PC-3 (cell line): ENCODE measurements around the gene PTPRH. TPM values are rescaled to one million over a fixed set of nuclear protein-coding genes. Genes with fewer than 3 reads are reported as not detected.
A peak's percentile ranks its signal among the peaks of the same experiment; 100 is the strongest.

Experiments used
- ATAC-seq: fragments of 200-7000 bp; cut with Tn5 transposase; 2 replicates; pipeline ENCODE4 v1.9.1; 2020; ENCODE audit warnings: mild to moderate bottlenecking, moderate library complexity
- BruUV-seq: library from RNA; stranded (reverse); fragments of 400-500 nt; replicated peaks from 2 replicates; lab custom pipeline; 2021; lab: Mats Ljungman, UMichigan
- CTCF ChIA-PET: fragments of 300-600 bp; sonication (Branson Sonifier 250); formaldehyde crosslinking; loops from one replicate; lab custom pipeline; 2022; ENCODE audit warnings: antibody characterized with exemption; lab: Charles Lee
- POLR2A ChIA-PET: fragments of 300-600 bp; sonication (Branson Sonifier 250); formaldehyde crosslinking; loops from one replicate; lab custom pipeline; 2022; ENCODE audit warnings: antibody characterized with exemption; ENCODE audit not compliant: unreplicated experiment; lab: Charles Lee
- DNase-seq: peaks from one replicate; pipeline ENCODE4 v3.0.0-alpha.2; 2015
- H2AFZ ChIP-seq: fragments of 300-600 bp; sonication (generic); 2 replicates; pipeline ENCODE4 v1.6.0; 2016; ENCODE audit warnings: antibody characterized with exemption, low read length
- H3F3A ChIP-seq: fragments of 300-600 bp; sonication (generic); one replicate; pipeline ENCODE4 v1.6.0; 2017; ENCODE audit warnings: antibody characterized with exemption, low read length, control low read depth, mild to moderate bottlenecking; ENCODE audit not compliant: unreplicated experiment
- H3K27ac ChIP-seq: fragments of 300-600 bp; sonication (generic); 2 replicates; pipeline ENCODE4 v1.5.1; 2016; ENCODE audit warnings: mild to moderate bottlenecking, low read length
- H3K27me3 ChIP-seq: fragments of 300-600 bp; sonication (generic); 2 replicates; pipeline ENCODE4 v1.6.1; 2016; ENCODE audit warnings: low read length, mixed read lengths
- H3K36me3 ChIP-seq: fragments of 300-600 bp; sonication (generic); 2 replicates; pipeline ENCODE4 v1.6.1; 2016; ENCODE audit warnings: low read depth, mixed run types, low read length, mixed read lengths
- H3K4me1 ChIP-seq: fragments of 300-600 bp; sonication (generic); 2 replicates; pipeline ENCODE4 v1.5.1; 2016; ENCODE audit warnings: low read length; ENCODE audit not compliant: insufficient read depth
- H3K4me2 ChIP-seq: fragments of 300-600 bp; sonication (generic); 2 replicates; pipeline ENCODE4 v1.6.0; 2016; ENCODE audit warnings: low read length
- H3K4me3 ChIP-seq: fragments of 300-600 bp; sonication (generic); 2 replicates; pipeline ENCODE4 v1.5.1; 2016; ENCODE audit warnings: mild to moderate bottlenecking, low read length, mixed read lengths
- H3K79me2 ChIP-seq: fragments of 300-600 bp; sonication (generic); 2 replicates; pipeline ENCODE4 v1.6.1; 2017; ENCODE audit warnings: low read length, mixed read lengths
- H3K9ac ChIP-seq: fragments of 300-600 bp; sonication (generic); 2 replicates; pipeline ENCODE4 v1.6.0; 2016; ENCODE audit warnings: mild to moderate bottlenecking, low read length
- H3K9me2 ChIP-seq: fragments of 300-600 bp; sonication (generic); replicated peaks from 2 replicates; pipeline ENCODE4 v1.6.1; 2016; ENCODE audit warnings: mixed run types, low read length, mixed read lengths
- H3K9me3 ChIP-seq: fragments of 300-600 bp; sonication (generic); 2 replicates; pipeline ENCODE4 v1.6.1; 2016; ENCODE audit warnings: low read length, mixed read lengths
- H4K20me1 ChIP-seq: fragments of 300-600 bp; sonication (generic); 2 replicates; pipeline ENCODE4 v1.6.1; 2016; ENCODE audit warnings: low read length, mixed read lengths
- CTCF ChIP-seq: fragments of 300-600 bp; sonication (generic); conservative IDR thresholded peaks from 2 replicates; pipeline ENCODE4 v1.5.1; 2017; ENCODE audit warnings: antibody characterized with exemption, low read depth, mild to moderate bottlenecking, low read length
- EZH2 ChIP-seq: fragments of 300-600 bp; sonication (generic); IDR thresholded peaks from one replicate; pipeline ENCODE4 v1.6.1; 2017; ENCODE audit warnings: antibody characterized with exemption, mild to moderate bottlenecking, low read length; ENCODE audit not compliant: unreplicated experiment
- EZH2phosphoT487 ChIP-seq: fragments of 300-600 bp; sonication (generic); IDR thresholded peaks from 2 replicates; pipeline ENCODE4 v1.6.1; 2018; ENCODE audit warnings: mild to moderate bottlenecking, antibody characterized with exemption, low read length, borderline replicate concordance
- intact Hi-C: fragments of 100-400 bp; cut with micrococcal nuclease; formaldehyde crosslinking; loops from 2 replicates; pipeline ENCODE4 v1.9.0; 2023
- total RNA-seq: library from RNA; depleted of rRNA; stranded (reverse); fragments of >200 nt; gene quantifications from 2 replicates; pipeline ENCODE4 v1.2.3, GENCODE V29; 2014

Gene PTPRH
- total RNA-seq, 1 experiment from 2014 or later: 10.9 TPM

GRCh38 chr19:55197528-55197927 is 11.8 kb downstream of the PTPRH start:
- Histone ChIP-seq H3K4me3 (no peak overlapping the region), H3K4me2 (no peak overlapping the region), H3K36me3 (no peaks in the 10 kb centered on the region), H3K27ac (no peak overlapping the region), H2AFZ (no peak overlapping the region), H4K20me1 (no peaks in the 10 kb centered on the region), H3K9me2 (no peaks in the 10 kb centered on the region), H3K79me2 (no peaks in the 10 kb centered on the region), H3K4me1 (no peaks in the 10 kb centered on the region), H3K9ac (no peak overlapping the region), H3K27me3 (no peaks in the 10 kb centered on the region), H3K9me3 (no peaks in the 10 kb centered on the region), H3F3A (no peaks in the 10 kb centered on the region)
- DNase-seq (peak; percentile 45), ATAC-seq (peak; percentile 46; the same call in 1 of the 2 replicates)
- intact Hi-C loops: no loop called here
- TF ChIP-seq EZH2phosphoT487 (no peak), CTCF (no peak), EZH2 (no peak)
- no TSS peak for BruUV-seq
- ChIA-PET CTCF (no interaction called here), POLR2A (interaction anchor here (0.6 kb wide), 1 partner anchor 216 kb away, joined by 6 read pairs; no protein-coding TSS in a partner anchor)

GRCh38 chr19:55196803-55197202 is 12.5 kb downstream of the PTPRH start:
- H3K9ac ChIP-seq: no peak overlapping the region
- H3K36me3 ChIP-seq: no peaks in the 10 kb centered on the region
- no peaks in the 10 kb centered on the region for H3F3A ChIP-seq
- no peaks in the 10 kb centered on the region for H3K9me3 ChIP-seq
- H3K4me1 ChIP-seq: no peaks in the 10 kb centered on the region
- no peak for ATAC-seq
- no peak overlapping the region for H3K27ac ChIP-seq
- H3K4me3 ChIP-seq: no peak overlapping the region
- CTCF ChIA-PET: no interaction called here
- no peaks in the 10 kb centered on the region for H3K9me2 ChIP-seq
- intact Hi-C loops: no loop called here
- H3K79me2 ChIP-seq: no peaks in the 10 kb centered on the region
- H4K20me1 ChIP-seq: no peaks in the 10 kb centered on the region
- no peak for TF ChIP-seq EZH2
- no peak for TF ChIP-seq EZH2phosphoT487
- no peak for TF ChIP-seq CTCF
- no peaks in the 10 kb centered on the region for H3K27me3 ChIP-seq
- no peak overlapping the region for H3K4me2 ChIP-seq
- POLR2A ChIA-PET: no interaction called here
- no peak for DNase-seq
- TSS peak; percentile 10 for BruUV-seq
- H2AFZ ChIP-seq: no peak overlapping the region

GRCh38 chr19:55193481-55193880 is 15.8 kb downstream of the PTPRH start:
- ATAC-seq: no peak
- H3K79me2 ChIP-seq: no peaks in the 10 kb centered on the region
- no peaks in the 10 kb centered on the region for H4K20me1 ChIP-seq
- ChIA-PET CTCF (interaction anchor here (0.7 kb wide), 1 partner anchor 11 kb away, joined by 3 read pairs; no protein-coding TSS in a partner anchor), POLR2A (interaction anchor here (0.6 to 0.7 kb wide), 2 partner anchors 15 to 16 kb away, joined by 3 to 9 read pairs; partner anchors contain the start of gene PTPRH)
- H3K27me3 ChIP-seq: no peaks in the 10 kb centered on the region
- no peak for TF ChIP-seq CTCF
- TF ChIP-seq EZH2phosphoT487: no peak
- TF ChIP-seq EZH2: no peak
- H3K9ac ChIP-seq: no peak overlapping the region
- H3K4me2 ChIP-seq: no peak overlapping the region
- peaks cover 11% of the 10 kb centered on the region for H3K4me1 ChIP-seq
- no peak overlapping the region for H2AFZ ChIP-seq
- no peaks in the 10 kb centered on the region for H3K9me2 ChIP-seq
- H3K9me3 ChIP-seq: no peaks in the 10 kb centered on the region
- no peaks in the 10 kb centered on the region for H3F3A ChIP-seq
- intact Hi-C loops: no loop called here
- H3K36me3 ChIP-seq: no peaks in the 10 kb centered on the region
- no peak overlapping the region for H3K27ac ChIP-seq
- no peak overlapping the region for H3K4me3 ChIP-seq
- no peak for DNase-seq
- no TSS peak for BruUV-seq
